Fibroblast of lung (primary cell): ENCODE measurements around the gene ZBTB43. TPM values are rescaled to one million over a fixed set of nuclear protein-coding genes. Genes with fewer than 3 reads are reported as not detected.

Experiments used
- DNase-seq, 2 donors: peaks; one replicate each; pipeline versions ENCODE4 v3.0.0 to v3.0.0-alpha.2; 2010; ENCODE audit warnings: low read depth in 2 of 2
- H2AFZ ChIP-seq: 2 replicates; pipeline ENCODE4 v1.5.1; 2012; ENCODE audit warnings: low read length, control low read depth, inconsistent platforms
- H3K27ac ChIP-seq: 2 replicates; pipeline ENCODE4 v1.5.1; 2011; ENCODE audit warnings: low read length, control low read depth; ENCODE audit not compliant: insufficient read depth
- H3K27me3 ChIP-seq: 2 replicates; pipeline ENCODE4 v1.5.1; 2011; ENCODE audit warnings: mild to moderate bottlenecking, low read length; ENCODE audit not compliant: control insufficient read depth, insufficient read depth
- H3K36me3 ChIP-seq: 2 replicates; pipeline ENCODE4 v1.5.1; 2011; ENCODE audit warnings: low read length; ENCODE audit not compliant: control insufficient read depth, insufficient read depth
- H3K4me1 ChIP-seq: 2 replicates; pipeline ENCODE4 v1.5.1; 2011; ENCODE audit warnings: low read length; ENCODE audit not compliant: control insufficient read depth, insufficient read depth; ENCODE audit errors: extremely low read depth
- H3K4me2 ChIP-seq: 2 replicates; pipeline ENCODE4 v1.5.1; 2011; ENCODE audit warnings: low read length, control low read depth; ENCODE audit not compliant: insufficient read depth; ENCODE audit errors: extremely low read depth
- H3K4me3 ChIP-seq, 4 experiments: fragments of 200-600 bp in 1 of 4; sonication (generic) in 1 of 4; replicated peaks in 1 of 4; 2 replicates each; pipeline ENCODE4 v1.5.1; 2011 to 2016; ENCODE audit warnings: low read length in 4 of 4, low read depth in 3 of 4, mild to moderate bottlenecking in 3 of 4, control low read depth in 2 of 4, inconsistent platforms in 1 of 4, mixed read lengths in 1 of 4; ENCODE audit not compliant: insufficient read depth in 1 of 4; ENCODE audit errors: control extremely low read depth in 1 of 4
- H3K79me2 ChIP-seq: 2 replicates; pipeline ENCODE4 v1.5.1; 2012; ENCODE audit warnings: mild to moderate bottlenecking, low read length, inconsistent platforms; ENCODE audit not compliant: control insufficient read depth, insufficient read depth
- H3K9ac ChIP-seq: 2 replicates; pipeline ENCODE4 v1.5.1; 2011; ENCODE audit warnings: mild to moderate bottlenecking, low read length, control low read depth; ENCODE audit not compliant: insufficient read depth
- H3K9me3 ChIP-seq: 2 replicates; pipeline ENCODE4 v1.5.1; 2012; ENCODE audit warnings: low read depth, low read length; ENCODE audit not compliant: control insufficient read depth, insufficient read depth
- H4K20me1 ChIP-seq: 2 replicates; pipeline ENCODE4 v1.5.1; 2011; ENCODE audit warnings: low read length; ENCODE audit not compliant: control insufficient read depth, insufficient read depth; ENCODE audit errors: extremely low read depth
- CTCF ChIP-seq, 2 donors: IDR thresholded peaks in 1 of 2; conservative IDR thresholded peaks in 1 of 2; 1 replicate in 1 of 2; 2 replicates in 1 of 2; pipeline ENCODE4 v1.5.1; 2011 to 2012; ENCODE audit warnings: low read length in 2 of 2, control low read depth in 1 of 2, inconsistent platforms in 1 of 2, low read depth in 1 of 2, mild to moderate bottlenecking in 1 of 2
- EZH2 ChIP-seq: IDR thresholded peaks from 2 replicates; pipeline ENCODE4 v1.5.1; 2012; ENCODE audit warnings: low read length, control low read depth, mild to moderate bottlenecking; ENCODE audit errors: missing control alignments
- polyA plus RNA-seq, 2 donors: library from polyadenylated mRNA; depleted of rRNA in 1 of 2; stranded (reverse) in 1 of 2; unstranded in 1 of 2; fragments of >200 nt; gene quantifications; 2 replicates each; pipeline ENCODE4 v1.2.1, GENCODE V29; 2011 to 2012; ENCODE audit warnings: missing spikeins in 1 of 2
- total RNA-seq: library from RNA; depleted of rRNA; stranded (reverse); fragments of >200 nt; gene quantifications from 2 replicates; pipeline ENCODE4 v1.2.1, GENCODE V29; 2014

Gene ZBTB43
- total and polyA plus RNA-seq, 2 donors (not counting 1 experiment from before 2014, with no cell fraction given): 6.8 to 12.6 TPM

GRCh38 chr9:126860757-126861466 is 56.1 kb downstream of the ZBTB43 start:
- TF ChIP-seq CTCF (conservative IDR thresholded peaks at IDR 0.05 in 1 of 2, IDR thresholded peaks at IDR 0.05 in 1 of 2; ENCODE audit: low read depth in 1 of 2, low read length in 2 of 2) (no peak), EZH2 (no peak)
- Histone ChIP-seq H3K27me3 (peaks cover 25% of the 10 kb centered on the region), H4K20me1 (no peaks in the 10 kb centered on the region), H3K4me3 (peak overlapping the region; percentile 87 to 92 (median 91)), H3K9me3 (no peaks in the 10 kb centered on the region), H3K79me2 (peaks cover 42% of the 10 kb centered on the region), H2AFZ (peak overlapping the region; percentile 10), H3K9ac (peak overlapping the region; percentile 73), H3K4me2 (peak overlapping the region; percentile 72), H3K36me3 (peaks cover 3% of the 10 kb centered on the region), H3K4me1 (peaks cover 2% of the 10 kb centered on the region), H3K27ac (peak overlapping the region; percentile 55)
- peak in 1 of 2 donors; percentile 12 for DNase-seq

- Histone ChIP-seq H3K36me3 (peaks cover 3% of the 10 kb centered on the region), H3K79me2 (peaks cover 42% of the 10 kb centered on the region), H3K27ac (peak overlapping the region; percentile 55), H3K4me3 (peak overlapping the region; percentile 87 to 92 (median 91)), H3K4me1 (peaks cover 2% of the 10 kb centered on the region), H2AFZ (no peak overlapping the region), H3K4me2 (peak overlapping the region; percentile 72), H3K27me3 (peaks cover 20% of the 10 kb centered on the region), H3K9me3 (no peaks in the 10 kb centered on the region), H3K9ac (no peak overlapping the region), H4K20me1 (no peaks in the 10 kb centered on the region)
- DNase-seq: peak in 1 of 2 donors; percentile 81
- no peak for TF ChIP-seq EZH2
- TF ChIP-seq CTCF (conservative IDR thresholded peaks at IDR 0.05 in 1 of 2, IDR thresholded peaks at IDR 0.05 in 1 of 2; ENCODE audit: low read depth in 1 of 2, low read length in 2 of 2): no peak
Observed at GRCh38 chr9:126861707-126862103, 56.9 kb downstream of the ZBTB43 start.

- Histone ChIP-seq H3K27me3 (peaks cover 15% of the 10 kb centered on the region), H3K9me3 (no peaks in the 10 kb centered on the region), H3K4me2 (peak overlapping the region; percentile 72), H2AFZ (no peak overlapping the region), H3K79me2 (peaks cover 42% of the 10 kb centered on the region), H3K36me3 (peaks cover 3% of the 10 kb centered on the region), H3K9ac (no peak overlapping the region), H3K4me3 (peak overlapping the region; percentile 87 to 92 (median 91)), H3K27ac (no peak overlapping the region), H4K20me1 (no peaks in the 10 kb centered on the region), H3K4me1 (peaks cover 2% of the 10 kb centered on the region)
- TF ChIP-seq EZH2: no peak
- no peak for TF ChIP-seq CTCF (conservative IDR thresholded peaks at IDR 0.05 in 1 of 2, IDR thresholded peaks at IDR 0.05 in 1 of 2; ENCODE audit: low read depth in 1 of 2, low read length in 2 of 2)
- DNase-seq: no peak
Observed at GRCh38 chr9:126862104-126862761, 57.4 kb downstream of the ZBTB43 start.
